Keratinocyte (primary cell): Measurements from ENCODE around the gene MOK.

ENCODE experiments used
- CTCF ChIP-seq, 3 experiments: IDR thresholded peaks in 1 of 3; conservative IDR thresholded peaks in 1 of 3; optimal IDR thresholded peaks in 1 of 3; 2 replicates in 2 of 3; 3 replicates in 1 of 3; pipeline versions ENCODE3 to v1.5.1; 2011; ENCODE audit warnings: low read length in 3 of 3, mild to moderate bottlenecking in 3 of 3, moderate library complexity in 2 of 3, control low read depth in 1 of 3, inconsistent platforms in 1 of 3; ENCODE audit not compliant: insufficient read depth in 2 of 3; ENCODE audit errors: extremely low read depth in 1 of 3
- EZH2 ChIP-seq: IDR thresholded peaks from one replicate; pipeline ENCODE4 v1.6.1; 2012; ENCODE audit warnings: inconsistent platforms, mild to moderate bottlenecking, low read length, moderate library complexity

GRCh38 chr14:102205560-102205959, 99.4 kb downstream of the MOK start:
- TF ChIP-seq CTCF (optimal IDR thresholded peaks at IDR 0.05 in 1 of 3, IDR thresholded peaks at IDR 0.05 in 1 of 3, conservative IDR thresholded peaks at IDR 0.05 in 1 of 3; ENCODE audit: extremely low read depth in 1 of 3, insufficient read depth in 2 of 3, low read length in 3 of 3) (no peak), EZH2 (no peak)
